Epithelial cell of prostate (primary cell): ENCODE data around the gene FLRT2.

ENCODE experiments used
- DNase-seq: peaks from one replicate; pipeline ENCODE4 v3.0.0-alpha.2; 2011; ENCODE audit warnings: low read depth, low spot score
- H3K27ac ChIP-seq: fragments of 450-650 bp; 2 replicates; pipeline ENCODE4 v1.5.1; 2017; ENCODE audit warnings: mild to moderate bottlenecking

The FLRT2 gene

DNA sequence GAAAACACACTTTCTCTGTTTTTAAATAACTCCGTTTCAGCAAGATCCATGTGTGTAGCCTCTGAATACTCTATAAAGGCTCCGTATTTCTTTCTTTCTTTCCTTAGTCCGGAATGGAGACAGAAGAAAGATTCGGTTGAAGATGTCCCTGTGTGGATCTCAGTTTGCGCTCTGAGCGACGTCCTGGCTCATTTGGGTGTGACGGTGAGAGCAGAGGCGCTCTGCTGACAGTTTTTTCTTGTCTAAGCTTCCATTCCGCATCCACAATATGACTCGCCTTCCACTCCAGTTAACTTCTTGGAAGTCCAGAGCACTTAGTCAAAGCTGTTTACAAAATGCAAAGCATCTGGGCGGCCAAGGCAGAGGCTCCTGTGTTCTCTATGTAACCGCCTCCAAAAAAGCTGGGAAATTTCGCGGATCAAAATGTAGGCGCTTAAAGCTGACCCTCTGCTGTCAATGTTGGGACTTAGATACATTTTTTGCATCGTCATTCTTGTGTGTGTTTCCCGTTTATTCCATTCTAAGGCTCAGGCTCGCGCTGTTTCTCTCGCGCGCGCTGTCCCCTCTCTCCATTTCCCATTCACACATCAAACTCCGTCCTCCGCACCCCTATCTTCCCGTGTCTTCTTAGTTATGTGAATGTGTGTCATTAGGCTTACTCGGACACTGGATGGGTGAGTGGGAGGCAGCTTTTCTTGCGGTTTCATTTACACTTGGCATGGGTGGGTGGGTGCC lies 880 bp upstream of the FLRT2 start:
- DNase-seq = no peak
- peak overlapping the region; percentile 94 for H3K27ac ChIP-seq

DNA sequence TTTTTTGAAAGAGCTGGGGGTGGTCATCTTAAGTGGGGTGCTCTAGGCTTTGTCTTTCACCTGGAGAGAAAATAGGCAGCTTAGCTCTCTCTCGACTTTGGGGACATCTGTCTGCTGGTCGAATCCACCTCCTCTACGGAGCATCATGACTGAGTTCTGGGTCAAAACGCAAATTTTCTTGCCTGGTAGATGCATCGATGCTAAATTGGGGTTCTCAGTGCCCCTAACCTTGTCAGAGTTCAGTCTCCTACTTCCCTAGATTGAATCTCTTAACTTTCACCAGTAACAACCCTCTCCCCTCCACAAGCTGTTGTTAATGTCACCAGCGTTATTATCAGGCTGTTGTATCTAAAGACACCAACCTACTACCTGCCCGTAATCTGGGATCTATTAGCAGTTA lies 682 bp downstream of the FLRT2 start:
- DNase-seq = no peak
- H3K27ac ChIP-seq = peak overlapping the region; percentile 94

DNA sequence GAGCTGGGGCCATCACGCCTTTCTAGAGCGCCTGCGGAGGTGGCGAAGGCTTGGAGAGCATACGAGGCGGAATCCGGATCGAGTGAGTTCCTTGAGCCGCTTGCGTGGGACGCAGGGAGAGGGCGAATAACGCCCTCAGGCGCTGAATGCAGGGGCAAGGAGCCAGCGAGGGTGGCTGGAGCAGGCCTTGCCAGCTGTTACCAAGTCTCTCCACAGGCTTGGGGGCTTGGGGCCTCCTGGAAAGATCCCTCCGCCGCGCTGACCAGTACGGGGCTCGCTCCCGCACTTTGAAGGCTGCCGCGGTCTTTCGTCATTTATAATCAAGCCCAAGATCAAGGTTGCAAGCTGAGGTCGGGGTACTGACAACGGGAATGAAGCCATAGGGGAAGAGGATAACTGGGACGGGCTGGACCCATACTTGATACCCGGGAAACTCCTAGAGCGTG lies 1.2 kb downstream of the FLRT2 start:
- H3K27ac ChIP-seq = peak overlapping the region; percentile 94
- DNase-seq = no peak

DNA sequence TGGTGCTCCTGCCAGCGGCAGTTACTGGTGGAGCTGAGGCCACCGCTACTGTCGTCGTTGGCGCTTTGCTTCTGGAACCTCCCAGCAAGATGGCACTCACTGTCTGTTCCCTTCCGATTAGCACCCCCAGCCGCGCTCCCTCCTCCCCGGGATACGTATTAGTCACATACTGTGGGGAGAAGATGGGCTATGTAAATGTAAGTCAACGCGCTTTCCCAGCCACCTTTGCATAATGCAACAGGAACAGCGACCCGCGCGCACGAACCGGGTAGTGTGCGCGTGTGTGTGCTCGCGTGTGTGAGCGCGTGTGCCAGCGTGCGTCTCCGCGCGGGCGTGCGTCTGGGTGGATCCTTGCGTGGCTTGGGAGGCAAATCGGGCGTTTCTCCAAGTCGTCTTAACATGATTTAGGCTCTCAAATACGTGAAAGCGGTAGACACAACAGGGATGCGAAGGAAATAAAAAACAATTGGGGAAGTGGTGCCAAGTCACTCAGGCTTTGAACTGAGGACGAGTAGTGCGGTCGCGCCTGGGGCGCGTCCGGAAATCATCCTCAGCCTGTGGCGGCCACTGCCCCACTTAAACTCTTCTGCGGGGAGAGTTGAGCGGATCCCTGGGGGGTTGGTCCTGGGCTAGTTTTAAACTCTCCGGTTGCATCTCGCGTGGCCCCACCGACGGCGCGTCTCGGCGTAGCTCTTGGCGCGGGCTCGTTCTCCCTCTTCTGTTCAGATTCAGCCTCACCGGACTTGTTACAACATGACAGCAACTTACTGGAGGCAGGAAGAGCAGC lies 1.8 kb downstream of the FLRT2 start:
- no peak for DNase-seq

DNA sequence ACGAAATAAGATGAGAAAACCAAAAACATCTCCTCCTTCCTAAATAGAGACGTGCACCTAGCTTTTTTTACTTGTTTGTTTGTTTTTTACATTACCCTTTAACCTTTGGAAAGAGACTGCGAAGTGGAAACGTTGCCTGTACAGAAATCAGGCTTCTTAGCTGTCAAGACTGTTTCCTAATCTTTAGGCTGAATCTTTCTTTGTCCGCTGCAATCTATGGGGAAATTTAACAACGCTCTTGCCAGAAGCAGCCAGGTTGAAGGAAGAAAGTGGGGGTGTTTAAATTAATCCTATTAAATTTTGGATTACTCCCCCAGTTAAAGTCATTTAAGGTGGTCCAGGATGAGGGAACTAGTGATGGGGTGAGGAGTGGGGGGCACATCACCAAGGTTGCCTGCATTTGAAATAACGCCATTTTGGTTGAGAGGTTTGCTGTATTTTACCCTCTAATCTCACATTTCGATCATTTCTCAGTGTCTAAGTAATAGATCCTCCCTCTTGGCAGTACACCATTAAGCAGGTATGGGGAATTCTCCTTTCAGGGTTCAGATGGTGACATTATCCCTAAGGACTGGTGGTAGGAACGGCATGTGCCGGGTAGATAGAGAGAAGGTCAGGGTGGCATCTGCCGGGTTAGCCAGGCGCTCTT lies 2.6 kb downstream of the FLRT2 start:
- no peak for DNase-seq
- peak overlapping the region; percentile 94 for H3K27ac ChIP-seq

More for the DNA sequence above, 1.8 kb downstream of the FLRT2 start:
- H3K27ac ChIP-seq = peak overlapping the region; percentile 94

DNA sequence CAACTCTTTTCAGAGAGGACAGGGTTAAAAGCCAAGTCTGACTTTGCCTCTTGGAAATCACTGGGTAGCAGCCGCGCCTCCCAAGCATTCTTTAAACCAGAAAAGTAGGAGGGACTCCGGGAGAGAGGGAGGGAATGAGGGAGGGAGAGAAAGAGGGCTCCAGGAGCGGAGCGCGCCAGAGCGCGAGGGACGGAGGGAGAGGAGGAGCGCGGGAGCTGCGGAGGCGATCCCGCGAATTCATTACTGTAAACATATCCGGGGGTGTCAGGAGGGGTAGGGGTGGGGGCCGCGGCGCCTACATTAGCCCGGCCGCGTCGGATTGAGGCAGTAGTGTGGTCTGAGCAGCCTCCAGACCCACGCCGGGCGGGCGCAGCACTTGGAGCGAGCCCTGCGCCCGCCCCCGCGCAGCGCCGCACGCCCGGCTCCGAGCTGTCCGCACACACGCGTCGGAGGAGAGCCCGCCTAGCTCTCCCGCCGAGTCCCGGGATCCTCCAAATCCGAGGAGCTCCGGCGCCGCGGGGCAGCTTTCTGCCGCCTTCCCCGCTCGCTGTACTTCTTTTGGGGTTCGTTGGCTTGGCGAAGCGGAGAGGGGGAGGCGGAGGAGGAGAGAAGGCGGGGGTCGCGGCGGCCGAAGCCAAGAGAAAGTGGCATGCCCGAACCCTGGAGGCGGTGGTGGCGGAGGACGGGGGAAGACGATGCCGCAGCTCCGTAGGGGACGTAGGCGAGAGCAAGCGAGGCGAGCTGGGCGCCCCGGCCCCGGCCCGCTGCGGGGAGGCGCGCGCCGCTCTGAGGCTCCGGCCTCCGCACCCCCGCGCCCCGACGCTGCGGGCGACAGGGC lies 3.3 kb downstream of the FLRT2 start:
- H3K27ac ChIP-seq = peak overlapping the region; percentile 94
- no peak for DNase-seq

- no peak for DNase-seq
- H3K27ac ChIP-seq = peak overlapping the region; percentile 94
Measured at GRCh38 chr14:85533861-85534291, 3.9 kb downstream of the FLRT2 start.

- DNase-seq = no peak
- H3K27ac ChIP-seq = peak overlapping the region; percentile 94
Measured at GRCh38 chr14:85534458-85535293, 4.7 kb downstream of the FLRT2 start.

- no peak for DNase-seq
- peak overlapping the region; percentile 94 for H3K27ac ChIP-seq
Measured at GRCh38 chr14:85535321-85535720, 5.4 kb downstream of the FLRT2 start.

GRCh38 chr14:85535991-85536832 lies 6.3 kb downstream of the FLRT2 start:
- DNase-seq = no peak
- H3K27ac ChIP-seq = peak overlapping the region; percentile 94

DNA sequence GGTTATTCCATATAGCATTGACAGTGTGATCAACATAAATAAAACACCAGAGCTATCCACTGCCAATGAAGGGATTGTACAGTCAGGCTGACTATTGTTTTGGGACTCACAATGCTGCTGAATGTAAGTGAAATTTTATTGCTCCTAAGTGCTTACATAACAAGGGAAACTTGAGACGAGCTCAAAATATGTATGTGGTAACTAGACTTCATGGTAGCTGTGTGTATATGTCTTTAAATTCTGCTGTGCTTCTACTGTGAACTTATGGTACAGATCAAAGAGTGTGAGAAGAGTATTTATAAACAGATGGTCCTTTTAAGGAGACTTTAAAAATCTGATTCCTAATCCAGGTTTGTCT lies 6.9 kb downstream of the FLRT2 start:
- no peak overlapping the region for H3K27ac ChIP-seq
- DNase-seq = no peak

- no peak for DNase-seq
- no peak overlapping the region for H3K27ac ChIP-seq
Measured at GRCh38 chr14:85537526-85537925, 7.6 kb downstream of the FLRT2 start.

GRCh38 chr14:85538636-85539035 lies 8.7 kb downstream of the FLRT2 start:
- no peak for DNase-seq
- no peak overlapping the region for H3K27ac ChIP-seq

- H3K27ac ChIP-seq = no peak overlapping the region
- DNase-seq = no peak
Measured at GRCh38 chr14:85539510-85539909, 9.6 kb downstream of the FLRT2 start.

DNA sequence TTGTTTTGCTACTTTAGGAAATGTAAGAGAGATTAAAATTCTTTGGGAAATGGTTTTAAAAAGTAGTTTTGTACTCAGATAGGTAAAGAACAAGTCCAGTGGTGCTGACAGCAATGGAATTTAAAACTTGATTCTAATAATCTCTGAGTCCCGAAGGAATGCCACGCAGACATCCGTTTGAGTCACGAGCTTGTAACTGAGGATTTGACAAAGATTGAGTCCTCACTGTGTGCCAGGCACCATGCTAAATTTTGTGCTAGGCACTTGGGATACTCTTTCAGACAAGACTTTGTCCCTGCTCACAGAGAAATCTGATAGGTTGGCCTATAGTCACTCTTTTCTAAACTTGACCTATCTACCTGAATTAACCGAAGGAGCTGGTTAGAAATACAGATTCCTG lies 12.7 kb downstream of the FLRT2 start:
- DNase-seq = no peak
- no peak overlapping the region for H3K27ac ChIP-seq

- H3K27ac ChIP-seq = no peak overlapping the region
- DNase-seq = no peak
Measured at GRCh38 chr14:85545738-85546137, 15.8 kb downstream of the FLRT2 start.

DNA sequence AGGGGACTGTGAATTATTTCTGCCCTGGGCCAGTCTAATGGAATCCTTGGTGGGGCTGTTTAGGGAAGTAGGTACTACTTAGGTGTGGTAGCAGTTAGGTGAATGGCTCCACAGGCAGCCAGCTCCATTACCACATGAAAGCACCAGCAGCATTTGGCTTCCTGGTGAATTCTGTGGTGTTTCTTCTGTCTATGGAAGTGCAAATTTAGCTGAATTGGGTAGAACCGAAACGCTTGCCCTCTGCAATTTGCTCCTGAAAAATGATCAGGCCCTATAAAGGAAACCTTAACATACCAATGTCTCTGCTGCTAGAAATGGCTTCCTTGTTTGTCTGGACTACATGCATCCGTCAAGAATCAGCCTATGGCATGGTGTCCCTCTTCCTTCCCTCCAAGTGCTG lies 16.4 kb downstream of the FLRT2 start:
- no peak for DNase-seq
- no peak overlapping the region for H3K27ac ChIP-seq

GRCh38 chr14:85549697-85550096 lies 19.8 kb downstream of the FLRT2 start:
- H3K27ac ChIP-seq = no peak overlapping the region
- DNase-seq = no peak

GRCh38 chr14:85554106-85554505 lies 24.2 kb downstream of the FLRT2 start:
- no peak overlapping the region for H3K27ac ChIP-seq
- no peak for DNase-seq
